Transverse colon (tissue), 4 donors: Measurements from ENCODE around the gene SPEM1. TPM values are rescaled to one million over a fixed set of nuclear protein-coding genes. Genes with fewer than 3 reads are reported as not detected.
A peak's percentile ranks its signal among the peaks of the same experiment; 100 is the strongest.

ENCODE experiments used
- DNase-seq: peaks from one replicate; pipeline ENCODE4 v3.0.0-alpha.2; 2019
- H3K27ac ChIP-seq, 4 donors: fragments of 200-600 bp; sonication (generic); 2 replicates each; pipeline ENCODE4 v1.5.1; 2016 to 2018; ENCODE audit warnings: inconsistent platforms in 4 of 4
- H3K27me3 ChIP-seq: fragments of 200-600 bp; sonication (generic); 2 replicates; pipeline ENCODE4 v1.5.1; 2017; ENCODE audit warnings: inconsistent platforms
- H3K36me3 ChIP-seq, 4 donors: fragments of 200-600 bp; sonication (generic); 2 replicates each; pipeline ENCODE4 v1.5.1; 2017 to 2019; ENCODE audit warnings: inconsistent platforms in 4 of 4
- H3K4me1 ChIP-seq, 4 donors: fragments of 200-600 bp; sonication (generic); 2 replicates each; pipeline ENCODE4 v1.5.1; 2017 to 2020; ENCODE audit warnings: inconsistent platforms in 4 of 4
- H3K4me3 ChIP-seq, 4 donors: fragments of 200-600 bp; sonication (generic); 1 replicate in 1 of 4; 2 replicates in 3 of 4; pipeline versions ENCODE4 v1.5.1 to v1.6.1; 2017 to 2019; ENCODE audit warnings: inconsistent platforms in 4 of 4
- H3K9me3 ChIP-seq, 2 donors: fragments of 200-600 bp; sonication (generic); 2 replicates each; pipeline ENCODE4 v1.5.1; 2017 to 2019; ENCODE audit warnings: inconsistent platforms in 2 of 2
- EP300 ChIP-seq: sonication (generic); formaldehyde crosslinking; IDR thresholded peaks from one replicate; pipeline ENCODE4 v1.6.1; 2017; ENCODE audit warnings: antibody characterized with exemption, low read depth
- POLR2A ChIP-seq: fragments of 450-650 bp; IDR thresholded peaks from one replicate; pipeline ENCODE4 v1.6.1; 2016; ENCODE audit warnings: antibody characterized with exemption, mild to moderate bottlenecking, moderate library complexity
- POLR2AphosphoS5 ChIP-seq, 3 donors: sonication (generic); formaldehyde crosslinking; IDR thresholded peaks; one replicate each; pipeline ENCODE4 v1.6.1; 2016; ENCODE audit warnings: antibody characterized with exemption in 3 of 3
- WGBS, 2 donors: methylation state at CpG; one replicate each; pipeline ENCODE4 v1.1.5; 2018; ENCODE audit warnings: low coverage in 1 of 2; 5-methylcytosine and 5-hydroxymethylcytosine counted together
- in situ Hi-C, 4 donors: fragments of 200-750 bp; cut with MboI; loops; one replicate each; pipeline versions ENCODE4 v1.15.0 to v1.15.1; 2017; ENCODE audit warnings: low sequenced_read_pairs in 3 of 4, low pct_ligation_motif_present in 1 of 4, low pct_unique_long_range_greater_than_20kb in 1 of 4
- intact Hi-C: fragments of 100-400 bp; cut with DNase I; formaldehyde crosslinking; loops from one replicate; pipeline ENCODE4 v1.15.1; 2023; ENCODE audit warnings: low total_unique reads
- total RNA-seq, 4 donors: library from RNA; depleted of rRNA; stranded (reverse); fragments of >200 nt; gene quantifications; one replicate each; pipeline ENCODE4 v1.1.0, GENCODE V29; 2016
- TF ChIP-seq, protein P1 (sequence below), 5 experiments: fragments of 200-600 bp in 3 of 5; fragments of 450-650 bp in 2 of 5; sonication (generic) in 3 of 5; IDR thresholded peaks; 1 replicate in 2 of 5; 2 replicates in 3 of 5; pipeline ENCODE4 v1.5.1; 2016 to 2017; ENCODE audit warnings: antibody characterized with exemption in 5 of 5, inconsistent platforms in 3 of 5, mild to moderate bottlenecking in 2 of 5, moderate library complexity in 1 of 5

SPEM1 gene
- total RNA-seq, 4 donors from 2014 or later: not detected

DNA sequence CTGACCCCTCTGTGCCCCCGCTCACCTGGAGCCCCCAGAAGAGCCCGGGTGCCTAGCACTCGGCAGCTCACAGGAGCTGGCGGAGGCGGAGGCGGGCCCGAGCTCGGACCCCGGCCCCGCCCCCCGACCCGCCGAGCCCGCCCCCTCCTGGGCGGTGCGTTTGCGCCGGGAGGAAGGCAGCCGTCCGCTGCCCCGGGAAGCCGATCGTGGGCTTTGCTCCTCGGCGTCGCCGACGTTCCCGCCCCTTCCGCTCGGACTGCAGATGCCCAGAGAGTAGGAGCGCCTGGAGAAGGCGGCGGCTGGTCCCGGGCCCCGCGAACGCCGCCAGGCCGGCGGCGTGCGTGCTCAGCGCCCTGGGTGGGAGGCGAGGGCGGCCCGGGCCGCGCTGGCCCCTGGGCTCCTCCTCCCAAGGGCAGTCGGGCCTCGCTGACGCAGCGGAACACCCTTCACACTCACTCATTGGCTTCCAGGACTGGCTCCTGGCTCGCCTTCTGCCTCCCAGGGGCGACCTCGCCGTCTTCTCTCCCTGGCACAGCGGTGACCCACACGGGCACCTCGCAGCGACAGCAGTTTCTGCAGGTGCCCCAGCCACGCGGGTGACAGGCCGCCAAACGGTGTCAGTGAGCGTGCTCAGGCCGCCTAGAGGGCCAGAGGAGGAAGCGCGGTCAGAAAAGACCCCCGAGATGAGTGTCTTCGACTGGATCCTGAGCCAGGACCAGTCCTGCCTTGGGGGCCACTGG is 25.5 kb upstream of the SPEM1 start, which contains the start of gene PLSCR3:
PLSCR3 (minus strand) TSS at position 74 of the 740 bp plus-strand sequence. CDS start 415 bp downstream, outside the sequence.
- Histone ChIP-seq H3K27ac (peak within 1 kb of the TSS; percentile 90 to 98 (median 94)), H3K4me3 (peak within 1 kb of the TSS; percentile 59 to 91 (median 77)), H3K9me3 (no peaks in the 10 kb centered on the region), H3K27me3 (no peaks in the 10 kb centered on the region), H3K4me1 (peaks cover 11 to 22% (median 17%) of the 10 kb centered on the region in 4 donors), H3K36me3 (no peaks in the 10 kb centered on the region)
- intact Hi-C loops (no loop called here), in situ Hi-C loops (no loop called here)
- 2% methylated on average over 17 of the region's 71 CpGs; no CpG with 5 or more reads in 1 of the 2 donors for WGBS, 2 donors
- DNase-seq: peak; percentile 90
- TF ChIP-seq, protein P1, sequence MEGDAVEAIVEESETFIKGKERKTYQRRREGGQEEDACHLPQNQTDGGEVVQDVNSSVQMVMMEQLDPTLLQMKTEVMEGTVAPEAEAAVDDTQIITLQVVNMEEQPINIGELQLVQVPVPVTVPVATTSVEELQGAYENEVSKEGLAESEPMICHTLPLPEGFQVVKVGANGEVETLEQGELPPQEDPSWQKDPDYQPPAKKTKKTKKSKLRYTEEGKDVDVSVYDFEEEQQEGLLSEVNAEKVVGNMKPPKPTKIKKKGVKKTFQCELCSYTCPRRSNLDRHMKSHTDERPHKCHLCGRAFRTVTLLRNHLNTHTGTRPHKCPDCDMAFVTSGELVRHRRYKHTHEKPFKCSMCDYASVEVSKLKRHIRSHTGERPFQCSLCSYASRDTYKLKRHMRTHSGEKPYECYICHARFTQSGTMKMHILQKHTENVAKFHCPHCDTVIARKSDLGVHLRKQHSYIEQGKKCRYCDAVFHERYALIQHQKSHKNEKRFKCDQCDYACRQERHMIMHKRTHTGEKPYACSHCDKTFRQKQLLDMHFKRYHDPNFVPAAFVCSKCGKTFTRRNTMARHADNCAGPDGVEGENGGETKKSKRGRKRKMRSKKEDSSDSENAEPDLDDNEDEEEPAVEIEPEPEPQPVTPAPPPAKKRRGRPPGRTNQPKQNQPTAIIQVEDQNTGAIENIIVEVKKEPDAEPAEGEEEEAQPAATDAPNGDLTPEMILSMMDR (IDR thresholded peaks at IDR 0.05): peak; percentile 24 to 77 (median 36)
- TF ChIP-seq POLR2AphosphoS5 (IDR thresholded peaks at IDR 0.05) (peak; percentile 89 to 94 (median 93)), EP300 (no peak), POLR2A (peak; percentile 76)

DNA sequence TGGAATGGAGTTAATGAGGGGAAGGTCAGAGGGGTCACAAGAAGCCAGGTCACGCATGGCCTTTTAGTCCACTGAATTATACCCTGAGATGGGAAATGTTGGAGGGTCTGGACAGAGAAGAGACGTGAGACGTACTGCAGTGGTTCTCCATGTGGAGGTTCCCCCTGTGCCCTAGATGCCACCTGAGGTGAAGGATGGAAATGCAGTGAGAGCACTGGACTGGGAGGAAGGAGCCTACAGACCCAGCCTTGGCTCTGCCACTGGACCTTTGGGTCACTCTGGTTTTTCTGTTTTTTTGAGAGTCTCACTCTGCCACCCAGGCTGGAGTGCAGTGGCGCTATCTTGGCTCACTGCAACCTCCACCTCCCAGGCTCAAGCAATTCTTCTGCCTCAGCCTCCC is 24.0 kb upstream of the SPEM1 start:
- no peak overlapping the region for H3K27ac ChIP-seq
- no peaks in the 10 kb centered on the region for H3K9me3 ChIP-seq
- no peaks in the 10 kb centered on the region for H3K27me3 ChIP-seq
- H3K4me1 ChIP-seq: peaks cover 11 to 22% (median 17%) of the 10 kb centered on the region in 4 donors
- TF ChIP-seq EP300: no peak
- TF ChIP-seq POLR2A: no peak
- TF ChIP-seq, protein P1 (IDR thresholded peaks at IDR 0.05): no peak
- TF ChIP-seq POLR2AphosphoS5 (IDR thresholded peaks at IDR 0.05): no peak
- DNase-seq: no peak
- no peak overlapping the region for H3K4me3 ChIP-seq
- intact Hi-C loops (no loop called here), in situ Hi-C loops (no loop called here)
- no peaks in the 10 kb centered on the region for H3K36me3 ChIP-seq
- WGBS, 2 donors: 80 to 96% methylated on average over 3 to 4 of the region's 4 CpGs

DNA sequence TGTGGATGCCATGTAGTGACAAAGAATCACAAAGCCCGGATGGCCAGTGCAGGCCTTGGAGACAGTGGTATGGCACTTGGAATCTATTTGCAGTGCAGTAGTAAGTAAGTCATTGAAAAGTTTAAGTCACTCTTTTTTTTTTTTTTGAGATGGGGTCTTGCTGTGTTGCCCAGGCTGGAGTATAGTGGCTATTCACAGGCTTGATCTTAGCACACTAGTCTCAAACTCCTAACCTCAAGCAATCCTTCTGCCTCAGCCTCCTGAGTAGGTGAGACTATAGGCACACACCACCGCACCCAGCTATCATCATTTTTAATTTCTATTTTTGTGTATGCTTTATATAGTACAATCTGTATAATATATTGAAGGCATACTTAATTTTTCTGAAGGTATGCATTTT is 21.5 kb upstream of the SPEM1 start:
- Histone ChIP-seq H3K36me3 (no peaks in the 10 kb centered on the region), H3K27me3 (no peaks in the 10 kb centered on the region), H3K4me1 (peaks cover 20 to 27% (median 25%) of the 10 kb centered on the region in 4 donors), H3K27ac (no peak overlapping the region), H3K4me3 (no peak overlapping the region), H3K9me3 (no peaks in the 10 kb centered on the region)
- TF ChIP-seq EP300: no peak
- TF ChIP-seq POLR2A: no peak
- TF ChIP-seq, protein P1 (IDR thresholded peaks at IDR 0.05): no peak
- TF ChIP-seq POLR2AphosphoS5 (IDR thresholded peaks at IDR 0.05): no peak
- intact Hi-C loops (no loop called here), in situ Hi-C loops (no loop called here)
- DNase-seq: no peak
- WGBS, 2 donors: 79 to 83% methylated on average over 2 of the region's 2 CpGs

DNA sequence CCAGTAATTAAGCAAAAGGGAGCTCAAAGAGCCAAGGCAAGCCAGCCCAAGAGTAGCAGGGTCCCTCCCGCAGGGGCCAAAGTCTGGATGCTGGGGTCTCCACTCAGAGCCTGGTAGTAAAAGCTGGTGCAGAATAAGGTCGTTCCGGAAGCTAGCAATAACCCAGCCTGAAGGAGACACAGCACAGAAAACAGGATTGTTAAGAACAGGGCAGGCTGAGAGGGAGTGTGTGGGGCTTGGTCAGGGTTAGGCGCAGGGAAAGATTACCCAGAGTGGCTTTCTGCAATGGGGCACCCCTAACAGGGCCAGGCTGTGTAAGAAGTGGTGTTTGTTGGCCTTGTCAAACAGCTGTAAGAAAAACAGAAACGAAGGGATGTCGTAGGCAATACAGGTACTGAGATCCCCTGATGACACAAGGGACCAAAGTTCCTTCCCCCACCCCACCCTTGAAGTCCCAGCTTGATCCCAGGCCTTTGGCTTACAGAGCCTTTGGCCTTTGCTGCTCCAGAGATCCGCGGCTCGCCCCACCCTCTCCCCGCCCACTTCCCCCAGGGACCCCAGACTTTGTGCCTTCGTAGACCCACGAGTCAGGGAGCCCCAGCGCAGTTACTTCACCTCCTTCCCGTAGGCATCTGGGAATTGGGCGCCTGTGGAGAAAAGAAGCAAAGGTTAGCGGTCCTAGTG is 16.9 kb upstream of the SPEM1 start:
- 7 to 8% methylated on average over 2 to 14 of the region's 16 CpGs for WGBS, 2 donors
- in situ Hi-C loops: no loop called here

More for the DNA sequence above, 16.9 kb upstream of the SPEM1 start:
- peak; percentile 75 for DNase-seq
- no peak for TF ChIP-seq EP300
- peak in 2 of 3 donors; percentile 41 to 44 for TF ChIP-seq POLR2AphosphoS5 (IDR thresholded peaks at IDR 0.05)
- TF ChIP-seq POLR2A: peak; percentile 3
- H3K4me1 ChIP-seq: peaks cover 13 to 32% (median 22%) of the 10 kb centered on the region in 4 donors
- H3K27me3 ChIP-seq: peaks cover 17% of the 10 kb centered on the region
- no peaks in the 10 kb centered on the region for H3K9me3 ChIP-seq
- H3K36me3 ChIP-seq: no peaks in the 10 kb centered on the region
- intact Hi-C loops: no loop called here
- peak overlapping the region; percentile 50 to 73 (median 58) for H3K4me3 ChIP-seq
- H3K27ac ChIP-seq: peak overlapping the region; percentile 86 to 98 (median 94)
